Stomach smooth muscle (tissue), 2 donors: ENCODE measurements around the gene PDSS2.

ENCODE experiments used
- H3K27ac ChIP-seq: one replicate; pipeline ENCODE4 v1.7.0; 2013; ENCODE audit warnings: mild to moderate bottlenecking, low read length, inconsistent platforms
- H3K27me3 ChIP-seq, 2 donors: one replicate each; pipeline ENCODE4 v1.7.0; 2013; ENCODE audit warnings: low read length in 2 of 2; ENCODE audit not compliant: insufficient read depth in 2 of 2, control insufficient read depth in 1 of 2
- H3K36me3 ChIP-seq, 2 donors: one replicate each; pipeline ENCODE4 v1.7.0; 2013; ENCODE audit warnings: low read length in 2 of 2; ENCODE audit not compliant: control insufficient read depth in 2 of 2, insufficient read depth in 2 of 2
- H3K4me1 ChIP-seq: one replicate; pipeline ENCODE4 v1.7.0; 2013; ENCODE audit warnings: low read length; ENCODE audit not compliant: control insufficient read depth, insufficient read depth
- H3K4me3 ChIP-seq, 2 donors: one replicate each; pipeline ENCODE4 v1.7.0; 2013; ENCODE audit warnings: low read length in 2 of 2
- H3K9ac ChIP-seq, 2 donors: one replicate each; pipeline ENCODE4 v1.7.0; 2013; ENCODE audit warnings: low read length in 2 of 2, mild to moderate bottlenecking in 1 of 2
- H3K9me3 ChIP-seq, 2 donors: one replicate each; pipeline ENCODE4 v1.7.0; 2013; ENCODE audit warnings: low read length in 2 of 2; ENCODE audit not compliant: control insufficient read depth in 2 of 2
- donor health status: healthy.
- donor health status: Pancreatic carcinoma.

PDSS2 gene

GRCh38 chr6:107413966-107414645 is 45.3 kb downstream of the PDSS2 start:
- Histone ChIP-seq H3K9me3 (no peaks in the 10 kb centered on the region), H3K9ac (no peak overlapping the region), H3K27ac (no peak overlapping the region), H3K4me1 (no peaks in the 10 kb centered on the region), H3K4me3 (no peak overlapping the region), H3K27me3 (no peaks in the 10 kb centered on the region), H3K36me3 (no peaks in the 10 kb centered on the region)

DNA sequence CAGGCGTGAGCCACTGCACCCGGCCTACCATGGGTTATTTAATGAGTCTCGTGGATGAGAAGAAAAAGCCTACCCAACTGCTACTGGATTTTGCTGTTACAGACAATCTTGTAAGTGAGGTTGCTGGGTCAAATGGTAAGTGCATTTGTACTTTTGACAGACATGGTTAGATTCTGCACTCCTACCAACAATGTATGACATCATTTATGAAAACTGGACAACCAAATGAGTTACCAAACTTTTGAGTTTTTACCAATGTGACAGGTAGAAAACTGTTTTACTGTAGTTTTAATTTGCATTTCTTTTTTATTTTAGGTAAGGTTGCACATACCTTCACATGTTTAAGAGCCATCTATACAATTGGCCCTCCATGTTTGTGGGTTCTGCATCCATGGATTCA is 48.2 kb downstream of the PDSS2 start:
- H3K9ac ChIP-seq = no peak overlapping the region
- H3K4me3 ChIP-seq = no peak overlapping the region
- no peaks in the 10 kb centered on the region for H3K4me1 ChIP-seq
- H3K27ac ChIP-seq = no peak overlapping the region
- H3K36me3 ChIP-seq = no peaks in the 10 kb centered on the region
- H3K9me3 ChIP-seq = no peaks in the 10 kb centered on the region
- no peaks in the 10 kb centered on the region for H3K27me3 ChIP-seq

DNA sequence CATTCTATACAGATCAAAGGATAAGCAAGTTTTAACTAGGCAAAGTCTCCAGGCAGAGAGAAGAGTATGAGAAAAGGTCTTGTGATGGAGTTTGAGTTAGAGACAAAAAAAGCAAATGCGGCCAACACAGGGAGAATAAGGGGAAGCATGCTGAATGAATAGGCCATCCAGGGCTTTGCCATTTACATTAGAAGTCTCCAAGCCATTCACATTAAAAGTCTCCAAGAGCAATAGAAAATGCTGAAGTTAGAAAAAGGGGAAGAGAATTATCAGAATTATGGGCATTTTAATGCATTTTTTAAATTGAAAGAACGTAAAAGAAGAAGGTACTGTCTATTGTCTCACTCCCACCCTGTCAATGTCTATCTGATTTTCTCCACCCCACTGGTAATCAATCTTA is 49.4 kb downstream of the PDSS2 start:
- H3K9me3 ChIP-seq = no peaks in the 10 kb centered on the region
- H3K9ac ChIP-seq = no peak overlapping the region
- H3K4me1 ChIP-seq = no peaks in the 10 kb centered on the region
- no peak overlapping the region for H3K4me3 ChIP-seq
- H3K27ac ChIP-seq = no peak overlapping the region
- H3K36me3 ChIP-seq = no peaks in the 10 kb centered on the region
- no peaks in the 10 kb centered on the region for H3K27me3 ChIP-seq

DNA sequence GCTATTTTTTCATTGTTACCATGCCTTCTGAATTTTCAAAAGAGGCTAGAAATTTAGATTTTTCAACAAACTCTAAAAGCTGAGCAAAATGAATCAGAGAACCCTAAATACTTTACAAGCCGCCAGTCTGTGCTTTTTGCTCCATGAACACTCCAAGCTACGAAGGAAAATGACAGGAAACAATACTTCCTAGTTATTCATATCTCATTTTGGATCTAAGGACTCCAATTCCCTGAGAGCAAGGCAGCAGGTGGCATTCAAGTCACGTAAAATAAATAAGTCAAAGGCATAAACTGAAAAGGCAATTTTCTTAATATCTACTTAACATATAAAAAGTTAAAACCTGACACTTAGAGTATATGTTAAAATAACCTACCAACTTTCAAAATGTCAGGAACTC is 50.6 kb downstream of the PDSS2 start:
- Histone ChIP-seq H3K36me3 (no peaks in the 10 kb centered on the region), H3K4me3 (no peak overlapping the region), H3K27me3 (no peaks in the 10 kb centered on the region), H3K9ac (no peak overlapping the region), H3K27ac (no peak overlapping the region), H3K9me3 (no peaks in the 10 kb centered on the region), H3K4me1 (no peaks in the 10 kb centered on the region)

DNA sequence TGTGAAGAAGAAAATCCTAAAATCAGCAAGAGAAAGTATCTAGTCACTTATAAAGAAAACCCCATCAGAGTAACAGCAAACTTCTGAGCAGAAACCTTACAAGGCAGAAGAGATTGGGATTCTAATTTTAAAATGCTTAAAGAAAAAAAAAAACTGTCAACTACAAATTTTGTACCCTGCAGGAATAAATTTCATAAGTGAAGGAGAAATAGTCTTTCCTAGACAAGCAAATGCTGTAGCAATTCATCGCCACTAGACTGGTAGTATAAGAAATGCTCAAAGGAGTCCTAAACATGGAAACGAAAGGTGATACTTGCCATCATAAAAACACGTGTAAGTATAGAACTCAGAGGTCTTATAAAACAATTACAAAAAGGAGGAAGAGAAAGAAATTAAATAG is 54.4 kb downstream of the PDSS2 start:
- Histone ChIP-seq H3K9me3 (no peaks in the 10 kb centered on the region), H3K9ac (no peak overlapping the region), H3K4me3 (no peak overlapping the region), H3K36me3 (no peaks in the 10 kb centered on the region), H3K27me3 (no peaks in the 10 kb centered on the region), H3K4me1 (no peaks in the 10 kb centered on the region), H3K27ac (no peak overlapping the region)

GRCh38 chr6:107402533-107402932 is 56.8 kb downstream of the PDSS2 start:
- no peaks in the 10 kb centered on the region for H3K4me1 ChIP-seq
- H3K4me3 ChIP-seq = no peak overlapping the region
- no peak overlapping the region for H3K9ac ChIP-seq
- no peak overlapping the region for H3K27ac ChIP-seq
- no peaks in the 10 kb centered on the region for H3K27me3 ChIP-seq
- H3K36me3 ChIP-seq = no peaks in the 10 kb centered on the region
- H3K9me3 ChIP-seq = no peaks in the 10 kb centered on the region

DNA sequence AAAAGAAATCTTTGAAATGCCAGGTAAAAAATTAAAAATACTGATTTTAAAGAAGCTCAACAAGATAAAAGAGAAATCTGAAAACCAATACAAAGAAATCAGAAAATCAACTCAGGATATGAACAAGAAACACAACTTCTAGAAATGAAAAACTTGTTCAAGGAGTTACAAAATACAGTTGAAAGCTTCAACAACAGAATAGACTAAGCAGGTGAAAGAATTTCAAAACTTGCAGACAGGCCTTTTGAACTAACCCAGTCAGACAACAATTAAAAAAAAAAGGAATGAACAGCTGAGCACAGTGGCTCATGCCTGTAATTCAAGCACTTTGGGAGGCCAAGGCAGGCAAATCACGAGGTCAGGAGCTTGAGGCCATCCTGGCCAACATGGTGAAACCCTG is 57.8 kb downstream of the PDSS2 start:
- Histone ChIP-seq H3K4me3 (no peak overlapping the region), H3K27me3 (no peaks in the 10 kb centered on the region), H3K9me3 (no peaks in the 10 kb centered on the region), H3K36me3 (no peaks in the 10 kb centered on the region), H3K9ac (no peak overlapping the region), H3K27ac (no peak overlapping the region), H3K4me1 (no peaks in the 10 kb centered on the region)

DNA sequence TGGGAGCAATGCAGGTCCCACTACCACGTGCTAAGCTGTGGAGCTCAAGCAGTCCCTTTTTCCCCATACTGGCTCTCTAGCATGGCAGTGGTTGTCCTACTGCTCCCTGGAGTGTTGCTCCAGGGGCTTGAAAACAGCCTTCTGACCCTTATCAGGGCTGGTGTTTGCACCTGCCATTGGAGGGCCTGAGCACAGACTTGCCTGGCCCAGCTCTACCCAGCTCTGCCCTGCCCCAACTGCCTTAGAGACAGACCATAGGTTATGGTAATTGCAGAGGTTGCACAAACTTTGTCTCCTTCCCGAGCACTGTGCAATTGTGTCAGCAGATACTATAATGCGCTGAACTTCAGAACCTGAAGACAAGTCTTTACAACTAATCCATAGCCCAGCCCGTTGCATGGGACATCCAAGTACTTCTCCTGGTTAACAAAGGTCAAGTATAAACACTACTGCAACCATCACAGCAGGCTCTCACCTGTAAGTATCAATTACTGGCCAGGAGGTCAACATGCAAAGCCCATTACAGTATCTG is 58.7 kb downstream of the PDSS2 start:
- no peaks in the 10 kb centered on the region for H3K4me1 ChIP-seq
- H3K9ac ChIP-seq = no peak overlapping the region
- no peak overlapping the region for H3K4me3 ChIP-seq
- H3K27ac ChIP-seq = no peak overlapping the region
- H3K36me3 ChIP-seq = no peaks in the 10 kb centered on the region
- no peaks in the 10 kb centered on the region for H3K9me3 ChIP-seq
- no peaks in the 10 kb centered on the region for H3K27me3 ChIP-seq

GRCh38 chr6:107399935-107400334 is 59.4 kb downstream of the PDSS2 start:
- no peak overlapping the region for H3K9ac ChIP-seq

DNA sequence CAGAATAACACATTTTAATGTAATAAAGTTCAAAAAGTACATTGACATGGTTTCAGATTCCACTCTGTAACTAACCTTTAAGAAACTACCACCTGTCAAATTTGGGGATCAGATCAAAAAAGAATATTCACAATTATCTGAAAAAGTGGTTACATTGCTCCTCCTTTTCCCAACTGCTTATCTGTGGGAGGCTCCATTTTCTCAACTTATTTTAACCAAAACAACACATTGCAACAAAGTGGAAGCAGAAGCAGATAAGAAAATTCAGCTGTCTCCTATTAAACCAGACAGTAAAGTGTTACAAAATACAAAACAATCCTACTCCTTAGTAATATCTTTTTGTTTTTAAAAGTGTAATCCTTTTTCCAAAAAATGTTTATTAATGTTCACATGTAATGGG is 61.4 kb downstream of the PDSS2 start:
- Histone ChIP-seq H3K4me3 (no peak overlapping the region), H3K27me3 (no peaks in the 10 kb centered on the region), H3K9me3 (peaks cover 4 to 6% of the 10 kb centered on the region in 2 donors)

More at GRCh38 chr6:107399935-107400334, 59.4 kb downstream of the PDSS2 start:
- Histone ChIP-seq H3K4me3 (no peak overlapping the region), H3K36me3 (no peaks in the 10 kb centered on the region), H3K27me3 (no peaks in the 10 kb centered on the region), H3K4me1 (no peaks in the 10 kb centered on the region), H3K27ac (no peak overlapping the region), H3K9me3 (no peaks in the 10 kb centered on the region)

DNA sequence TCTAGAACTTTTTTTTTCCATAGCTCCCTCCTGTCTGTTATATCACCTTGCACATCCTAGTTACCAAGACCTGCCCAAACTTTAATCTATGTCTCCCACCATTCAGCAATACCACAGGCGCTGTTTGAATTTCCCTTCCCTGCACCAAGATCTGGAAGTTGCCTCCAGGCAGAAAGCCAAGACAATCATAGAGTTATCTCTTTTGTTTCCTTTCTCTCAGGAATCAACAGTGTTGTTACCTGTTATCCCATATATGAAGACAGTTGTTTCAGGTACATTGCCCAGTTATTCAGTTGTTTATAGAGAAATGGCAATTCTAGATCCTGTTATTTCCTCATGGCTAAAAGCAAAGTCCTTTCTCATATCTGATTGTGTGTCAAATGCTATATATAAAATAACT is 63.2 kb downstream of the PDSS2 start:
- peaks cover 4 to 6% of the 10 kb centered on the region in 2 donors for H3K9me3 ChIP-seq
- H3K36me3 ChIP-seq = no peaks in the 10 kb centered on the region
- no peak overlapping the region for H3K27ac ChIP-seq
- H3K4me3 ChIP-seq = no peak overlapping the region
- no peak overlapping the region for H3K9ac ChIP-seq
- no peaks in the 10 kb centered on the region for H3K4me1 ChIP-seq
- no peaks in the 10 kb centered on the region for H3K27me3 ChIP-seq

More for the DNA sequence above, 61.4 kb downstream of the PDSS2 start:
- H3K9ac ChIP-seq = no peak overlapping the region
- H3K4me1 ChIP-seq = no peaks in the 10 kb centered on the region
- H3K27ac ChIP-seq = no peak overlapping the region
- H3K36me3 ChIP-seq = no peaks in the 10 kb centered on the region
